HepG2 (cell line): ENCODE measurements around the gene AHSG. TPM values are rescaled to one million over a fixed set of nuclear protein-coding genes. Genes with fewer than 3 reads are reported as not detected.

ENCODE experiments used
- DMAP1 ChIP-seq: IDR thresholded peaks from 2 replicates; pipeline ENCODE4 v1.6.1; 2016
- FOXC1 ChIP-seq: sonication (generic); formaldehyde crosslinking; IDR thresholded peaks from 2 replicates; pipeline ENCODE4 v1.8.0; 2022; ENCODE audit warnings: mild to moderate bottlenecking, missing genetic modification reagents, borderline replicate concordance
- KAT8 ChIP-seq: IDR thresholded peaks from 2 replicates; pipeline ENCODE4 v1.6.1; 2016; ENCODE audit warnings: missing genetic modification reagents, missing compliant biosample characterization
- KDM6A ChIP-seq: IDR thresholded peaks from 2 replicates; pipeline ENCODE4 v1.6.1; 2016; ENCODE audit warnings: low read depth
- MIER3 ChIP-seq: IDR thresholded peaks from 2 replicates; pipeline ENCODE4 v1.6.1; 2016; ENCODE audit warnings: missing compliant biosample characterization, borderline replicate concordance
- MIXL1 ChIP-seq: IDR thresholded peaks from 2 replicates; pipeline ENCODE4 v1.6.1; 2016
- MXD4 ChIP-seq: IDR thresholded peaks from 2 replicates; pipeline ENCODE4 v1.6.1; 2016; ENCODE audit warnings: mild to moderate bottlenecking, missing biosample characterization, missing genetic modification reagents
- PAX8 ChIP-seq: sonication (generic); formaldehyde crosslinking; IDR thresholded peaks from 2 replicates; pipeline ENCODE4 v1.8.0; 2022; ENCODE audit warnings: mild to moderate bottlenecking, missing genetic modification reagents, borderline replicate concordance
- RAD21 ChIP-seq: fragments of 450-650 bp; formaldehyde crosslinking; IDR thresholded peaks from 2 replicates; pipeline ENCODE4 v1.5.0; 2020; ENCODE audit warnings: mild to moderate bottlenecking
- REL ChIP-seq: sonication (generic); formaldehyde crosslinking; conservative IDR thresholded peaks from 2 replicates; pipeline ENCODE4 v1.8.0; 2022; ENCODE audit warnings: mild to moderate bottlenecking, missing genetic modification reagents, moderate library complexity
- SOX13 ChIP-seq, 3 experiments: fragments of 450-650 bp in 1 of 3; sonication (generic) in 1 of 3; formaldehyde crosslinking in 1 of 3; IDR thresholded peaks in 2 of 3; conservative IDR thresholded peaks in 1 of 3; 2 replicates each; pipeline versions ENCODE4 v1.5.0 to v1.6.1; 2016 to 2020; ENCODE audit warnings: antibody characterized with exemption in 1 of 3, mild to moderate bottlenecking in 1 of 3, missing compliant biosample characterization in 1 of 3, missing genetic modification reagents in 1 of 3, moderate library complexity in 1 of 3
- STAT5B ChIP-seq: sonication (generic); formaldehyde crosslinking; IDR thresholded peaks from 2 replicates; pipeline ENCODE4 v1.4.0; 2020; ENCODE audit warnings: missing genetic modification reagents
- THAP11 ChIP-seq: IDR thresholded peaks from 2 replicates; pipeline ENCODE4 v1.6.1; 2016; ENCODE audit warnings: missing biosample characterization, missing genetic modification reagents
- TMF1 ChIP-seq: sonication (generic); formaldehyde crosslinking; IDR thresholded peaks from 2 replicates; pipeline ENCODE4 v1.8.1; 2022; ENCODE audit warnings: low read depth, missing genetic modification reagents
- ZC3H13 ChIP-seq: sonication (generic); formaldehyde crosslinking; IDR thresholded peaks from 2 replicates; pipeline ENCODE4 v1.8.1; 2023; ENCODE audit warnings: mild to moderate bottlenecking, missing genetic modification reagents, moderate library complexity
- ZMAT5 ChIP-seq: sonication (generic); formaldehyde crosslinking; IDR thresholded peaks from 2 replicates; pipeline ENCODE4 v1.5.0; 2020; ENCODE audit warnings: mild to moderate bottlenecking, low read depth, missing genetic modification reagents, borderline replicate concordance
- ZNF253 ChIP-seq: sonication (generic); formaldehyde crosslinking; IDR thresholded peaks from 2 replicates; pipeline ENCODE4 v1.8.0; 2022; ENCODE audit warnings: mild to moderate bottlenecking, missing genetic modification reagents, borderline replicate concordance
- ZNF556 ChIP-seq: sonication (generic); formaldehyde crosslinking; IDR thresholded peaks from 2 replicates; pipeline ENCODE4 v1.4.0; 2020; ENCODE audit warnings: mild to moderate bottlenecking, missing genetic modification reagents, borderline replicate concordance
- ZNF891 ChIP-seq: sonication (generic); formaldehyde crosslinking; IDR thresholded peaks from 2 replicates; pipeline ENCODE4 v1.5.0; 2020; ENCODE audit warnings: mild to moderate bottlenecking, missing genetic modification reagents
- ZSCAN29 ChIP-seq: sonication (generic); formaldehyde crosslinking; conservative IDR thresholded peaks from 2 replicates; pipeline ENCODE4 v1.4.0; 2020; ENCODE audit warnings: mild to moderate bottlenecking, missing genetic modification reagents
- ZZZ3 ChIP-seq: sonication (generic); formaldehyde crosslinking; IDR thresholded peaks from 2 replicates; pipeline ENCODE4 v1.4.0; 2020; ENCODE audit warnings: missing genetic modification reagents, mild to moderate bottlenecking, borderline replicate concordance
- polyA plus RNA-seq, 8 experiments: library from polyadenylated mRNA; depleted of rRNA in 3 of 8; stranded (reverse) in 7 of 8; unstranded in 1 of 8; fragments of >200 nt; fragmentation: Illumina TruSeq in 4 of 8; extraction: Trizol in 4 of 8; gene quantifications; 2 replicates each; pipeline versions ENCODE4 v1.2.1 to v1.2.3, GENCODE V29; 2011 to 2016; ENCODE audit warnings: low read depth in 4 of 8, missing spikeins in 1 of 8, mixed read lengths in 1 of 8; ENCODE audit not compliant: insufficient read depth in 1 of 8
- total RNA-seq, 5 experiments: library from RNA; depleted of rRNA; stranded (reverse); fragments of >200 nt; fragmentation: Illumina TruSeq; extraction: Trizol; gene quantifications; 2 replicates each; pipeline ENCODE4 v1.2.3, GENCODE V29; 2016; ENCODE audit warnings: low read depth in 1 of 5
- TF ChIP-seq, protein P1 (sequence below): sonication (generic); formaldehyde crosslinking; IDR thresholded peaks from 2 replicates; pipeline ENCODE4 v1.4.0; 2020; ENCODE audit warnings: mild to moderate bottlenecking, missing genetic modification reagents
- TF ChIP-seq, protein P2 (sequence below): sonication (generic); formaldehyde crosslinking; IDR thresholded peaks from 2 replicates; pipeline ENCODE4 v1.4.0; 2020; ENCODE audit warnings: low read depth, mild to moderate bottlenecking, missing genetic modification reagents
- TF ChIP-seq, protein P3 (sequence below): sonication (generic); formaldehyde crosslinking; conservative IDR thresholded peaks from 2 replicates; pipeline ENCODE4 v1.4.0; 2020; ENCODE audit warnings: missing genetic modification reagents

Gene AHSG
- total and polyA plus RNA-seq, 2 of the 13 experiments (the other 11 are each of a cell fraction or from before 2014, with no cell fraction given), result 2,043 to 19,152 TPM

DNA sequence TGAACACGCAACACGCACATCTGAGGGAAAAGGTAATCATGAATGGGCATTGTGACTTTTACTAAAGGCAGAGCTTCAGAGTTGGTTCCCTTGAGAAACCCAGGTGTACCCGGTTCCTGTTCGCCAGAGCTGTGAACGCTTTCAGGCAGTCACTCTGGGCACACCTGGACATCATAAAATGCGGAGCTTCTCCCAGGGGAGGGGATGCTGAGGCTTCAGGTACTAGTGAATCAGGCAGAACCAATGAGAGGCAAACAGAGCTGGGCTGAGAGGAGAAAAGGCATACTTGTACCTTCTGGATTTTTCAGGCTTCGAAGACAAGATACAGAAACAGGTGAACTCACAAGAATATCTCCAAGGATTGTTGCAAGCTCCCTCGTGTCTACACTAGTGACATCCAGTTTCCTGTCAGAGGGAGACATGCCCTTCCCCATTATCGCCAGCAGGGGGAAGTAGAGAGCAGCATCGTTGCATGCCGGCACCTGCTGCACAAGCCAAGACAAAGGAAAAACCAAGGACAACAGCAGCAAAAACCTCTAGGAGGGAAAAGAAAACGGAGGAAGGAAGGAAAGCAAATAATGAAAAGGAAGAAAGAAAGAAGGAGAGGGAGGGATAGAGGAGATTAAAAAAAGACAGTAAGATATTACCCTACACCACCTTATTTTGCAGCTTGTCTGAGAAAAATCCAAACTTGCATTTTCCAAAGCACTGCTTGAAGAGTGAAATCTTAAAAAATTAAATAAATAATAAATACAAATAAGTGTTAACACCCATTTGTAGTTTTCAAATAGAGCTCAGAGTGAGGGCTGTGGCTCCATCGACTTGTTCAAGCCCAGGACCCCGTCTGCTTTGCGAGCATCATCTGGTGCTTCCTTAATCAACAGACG lies 2.0 kb downstream of the AHSG start (continued):
- no peak for TF ChIP-seq ZNF253 (CRISPR knock-in tag)
- TF ChIP-seq MIXL1, result 0 out of 2 replicates have a peak, but pooled peaks have one; percentile 29
- peak; percentile 6; the same call in 1 of the 2 replicates for TF ChIP-seq TMF1 (CRISPR knock-in tag)
- TF ChIP-seq, protein P1, sequence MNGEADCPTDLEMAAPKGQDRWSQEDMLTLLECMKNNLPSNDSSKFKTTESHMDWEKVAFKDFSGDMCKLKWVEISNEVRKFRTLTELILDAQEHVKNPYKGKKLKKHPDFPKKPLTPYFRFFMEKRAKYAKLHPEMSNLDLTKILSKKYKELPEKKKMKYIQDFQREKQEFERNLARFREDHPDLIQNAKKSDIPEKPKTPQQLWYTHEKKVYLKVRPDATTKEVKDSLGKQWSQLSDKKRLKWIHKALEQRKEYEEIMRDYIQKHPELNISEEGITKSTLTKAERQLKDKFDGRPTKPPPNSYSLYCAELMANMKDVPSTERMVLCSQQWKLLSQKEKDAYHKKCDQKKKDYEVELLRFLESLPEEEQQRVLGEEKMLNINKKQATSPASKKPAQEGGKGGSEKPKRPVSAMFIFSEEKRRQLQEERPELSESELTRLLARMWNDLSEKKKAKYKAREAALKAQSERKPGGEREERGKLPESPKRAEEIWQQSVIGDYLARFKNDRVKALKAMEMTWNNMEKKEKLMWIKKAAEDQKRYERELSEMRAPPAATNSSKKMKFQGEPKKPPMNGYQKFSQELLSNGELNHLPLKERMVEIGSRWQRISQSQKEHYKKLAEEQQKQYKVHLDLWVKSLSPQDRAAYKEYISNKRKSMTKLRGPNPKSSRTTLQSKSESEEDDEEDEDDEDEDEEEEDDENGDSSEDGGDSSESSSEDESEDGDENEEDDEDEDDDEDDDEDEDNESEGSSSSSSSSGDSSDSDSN (CRISPR knock-in tag), result 0 out of 2 replicates have a peak, but pooled peaks have one; percentile 13
- TF ChIP-seq KAT8 (CRISPR knock-in tag), result peak; percentile 52
- no peak for TF ChIP-seq ZMAT5 (CRISPR knock-in tag)
- TF ChIP-seq RAD21 (CRISPR knock-in tag), result peak; percentile 73
- no peak for TF ChIP-seq ZNF891 (CRISPR knock-in tag)
- TF ChIP-seq THAP11 (CRISPR knock-in tag), result 0 out of 2 replicates have a peak, but pooled peaks have one; percentile 28
- 0 out of 2 replicates have a peak, but pooled peaks have one; percentile 52 for TF ChIP-seq PAX8
- TF ChIP-seq MIER3 (CRISPR knock-in tag), result peak; percentile 36; the same call in 1 of the 2 replicates
- no peak; the same call in 1 of the 2 replicates for TF ChIP-seq STAT5B (CRISPR knock-in tag)
- peak; percentile 78; the same call in 1 of the 2 replicates for TF ChIP-seq ZNF556 (CRISPR knock-in tag)
- peak; percentile 99 for TF ChIP-seq ZC3H13 (CRISPR knock-in tag)
- TF ChIP-seq MXD4 (CRISPR knock-in tag), result peak; percentile 77; the same call in 1 of the 2 replicates
- no peak for TF ChIP-seq FOXC1 (CRISPR knock-in tag)
- TF ChIP-seq REL (CRISPR knock-in tag), result peak; percentile 83
- peak; percentile 5; the same call in 1 of the 2 replicates for TF ChIP-seq KDM6A
- TF ChIP-seq ZSCAN29 (CRISPR knock-in tag), result peak; percentile 75; the same call in 1 of the 2 replicates
- TF ChIP-seq, protein P2, sequence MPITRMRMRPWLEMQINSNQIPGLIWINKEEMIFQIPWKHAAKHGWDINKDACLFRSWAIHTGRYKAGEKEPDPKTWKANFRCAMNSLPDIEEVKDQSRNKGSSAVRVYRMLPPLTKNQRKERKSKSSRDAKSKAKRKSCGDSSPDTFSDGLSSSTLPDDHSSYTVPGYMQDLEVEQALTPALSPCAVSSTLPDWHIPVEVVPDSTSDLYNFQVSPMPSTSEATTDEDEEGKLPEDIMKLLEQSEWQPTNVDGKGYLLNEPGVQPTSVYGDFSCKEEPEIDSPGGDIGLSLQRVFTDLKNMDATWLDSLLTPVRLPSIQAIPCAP, result no peak; the same call in 1 of the 2 replicates
- no peak for TF ChIP-seq SOX13 (IDR thresholded peaks at IDR 0.05)
- peak in 1 of 2 experiments; percentile 50; a peak in 1 of 4 replicates for TF ChIP-seq SOX13 (CRISPR knock-in tag; conservative IDR thresholded peaks at IDR 0.05 in 1 of 2, IDR thresholded peaks at IDR 0.05 in 1 of 2)
- peak; percentile 23; the same call in 1 of the 2 replicates for TF ChIP-seq ZZZ3
- TF ChIP-seq, protein P3, sequence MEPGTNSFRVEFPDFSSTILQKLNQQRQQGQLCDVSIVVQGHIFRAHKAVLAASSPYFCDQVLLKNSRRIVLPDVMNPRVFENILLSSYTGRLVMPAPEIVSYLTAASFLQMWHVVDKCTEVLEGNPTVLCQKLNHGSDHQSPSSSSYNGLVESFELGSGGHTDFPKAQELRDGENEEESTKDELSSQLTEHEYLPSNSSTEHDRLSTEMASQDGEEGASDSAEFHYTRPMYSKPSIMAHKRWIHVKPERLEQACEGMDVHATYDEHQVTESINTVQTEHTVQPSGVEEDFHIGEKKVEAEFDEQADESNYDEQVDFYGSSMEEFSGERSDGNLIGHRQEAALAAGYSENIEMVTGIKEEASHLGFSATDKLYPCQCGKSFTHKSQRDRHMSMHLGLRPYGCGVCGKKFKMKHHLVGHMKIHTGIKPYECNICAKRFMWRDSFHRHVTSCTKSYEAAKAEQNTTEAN, result no peak
- peak; percentile 30; the same call in 1 of the 2 replicates for TF ChIP-seq DMAP1 (CRISPR knock-in tag)
